Lower leg skin (tissue), 4 donors: ENCODE results near the gene TAS1R2. TPM values are rescaled to one million over a fixed set of nuclear protein-coding genes. Genes with fewer than 3 reads are reported as not detected.
A peak's percentile ranks its signal among the peaks of the same experiment; 100 is the strongest.

Experiments used
- DNase-seq, 2 donors: peaks; one replicate each; pipeline ENCODE4 v3.0.0-alpha.2; 2019; ENCODE audit warnings: low spot score in 2 of 2
- H3K4me3 ChIP-seq: fragments of 200-600 bp; sonication (generic); 2 replicates; pipeline ENCODE4 v1.5.1; 2017; ENCODE audit warnings: mild to moderate bottlenecking, low read depth; ENCODE audit not compliant: poor library complexity, severe bottlenecking
- CTCF ChIP-seq, 3 donors: fragments of 450-650 bp; IDR thresholded peaks; one replicate each; pipeline ENCODE4 v1.5.1; 2016; ENCODE audit warnings: antibody characterized with exemption in 3 of 3, mild to moderate bottlenecking in 3 of 3, moderate library complexity in 2 of 3
- POLR2A ChIP-seq, 2 donors: fragments of 450-650 bp; IDR thresholded peaks; one replicate each; pipeline ENCODE4 v1.6.1; 2016 to 2017; ENCODE audit warnings: antibody characterized with exemption in 2 of 2, mild to moderate bottlenecking in 1 of 2, moderate library complexity in 1 of 2
- WGBS, 2 donors: methylation state at CpG; one replicate each; pipeline ENCODE4 v1.1.5; 2018; 5-methylcytosine and 5-hydroxymethylcytosine counted together
- intact Hi-C: fragments of 100-400 bp; cut with DNase I; formaldehyde crosslinking; loops from one replicate; pipeline ENCODE4 v1.15.0; 2023; ENCODE audit warnings: low total_unique reads
- total RNA-seq, 4 donors: library from RNA; depleted of rRNA; stranded (reverse); fragments of >200 nt; gene quantifications; one replicate each; pipeline ENCODE4 v1.1.0, GENCODE V29; 2016

Gene TAS1R2
- total RNA-seq, 4 donors from 2014 or later: 0.38 TPM; not detected in 3

- TF ChIP-seq POLR2A (IDR thresholded peaks at IDR 0.05) (no peak), CTCF (IDR thresholded peaks at IDR 0.05) (no peak)
- WGBS, 2 donors: 51 to 61% methylated on average over 8 of the region's 8 CpGs
- H3K4me3 ChIP-seq: no peak overlapping the region
- intact Hi-C loops: loop anchor here (5.0 kb wide), 1 partner anchor 215 kb away; no protein-coding TSS in a partner anchor
- DNase-seq: no peak
Observed at GRCh38 chr1:18882486-18882885, 23.0 kb upstream of the TAS1R2 start.

- intact Hi-C loops: loop anchor here (5.0 kb wide), 1 partner anchor 215 kb away; no protein-coding TSS in a partner anchor
- 46 to 58% methylated on average over 21 to 24 of the region's 24 CpGs for WGBS, 2 donors
Observed at GRCh38 chr1:18881642-18882431, 22.4 kb upstream of the TAS1R2 start.

GRCh38 chr1:18881164-18881563 lies 21.7 kb upstream of the TAS1R2 start:
- intact Hi-C loops: loop anchor here (5.0 kb wide), 1 partner anchor 216 kb away; no protein-coding TSS in a partner anchor
- H3K4me3 ChIP-seq: no peak overlapping the region
- no peak for DNase-seq
- no peak for TF ChIP-seq POLR2A (IDR thresholded peaks at IDR 0.05)
- TF ChIP-seq CTCF (IDR thresholded peaks at IDR 0.05): no peak
- WGBS, 2 donors: 90 to 98% methylated on average over 2 of the region's 2 CpGs

More at GRCh38 chr1:18881642-18882431, 22.4 kb upstream of the TAS1R2 start:
- TF ChIP-seq POLR2A (IDR thresholded peaks at IDR 0.05): no peak
- no peak for TF ChIP-seq CTCF (IDR thresholded peaks at IDR 0.05)
- no peak overlapping the region for H3K4me3 ChIP-seq
- peak in 1 of 2 donors; percentile 53 for DNase-seq

DNA sequence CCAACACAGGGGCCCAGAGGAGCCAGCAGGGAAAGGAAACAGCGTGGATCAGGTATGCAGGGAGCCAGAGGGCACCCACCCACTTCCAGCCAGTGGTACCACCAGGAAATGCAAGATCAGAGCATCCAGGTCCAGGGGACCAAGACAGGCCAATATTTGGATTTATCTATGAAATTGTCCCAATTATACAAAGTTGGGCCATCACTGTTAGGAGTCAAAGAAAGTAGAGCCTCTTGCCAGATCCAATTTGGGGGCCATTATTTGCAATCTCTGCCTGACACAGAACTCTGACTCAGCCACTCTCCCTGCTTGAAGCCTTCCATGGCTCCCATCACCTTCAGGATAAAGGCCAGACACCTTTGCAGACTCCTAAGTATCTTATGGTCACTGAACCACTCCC lies 21.1 kb upstream of the TAS1R2 start:
- no peak overlapping the region for H3K4me3 ChIP-seq
- intact Hi-C loops: loop anchor here (5.0 kb wide), 1 partner anchor 217 kb away; no protein-coding TSS in a partner anchor
- TF ChIP-seq CTCF (IDR thresholded peaks at IDR 0.05) (no peak), POLR2A (IDR thresholded peaks at IDR 0.05) (no peak)
- 89 to 93% methylated on average over 1 of the region's 1 CpG for WGBS, 2 donors
- DNase-seq: no peak

DNA sequence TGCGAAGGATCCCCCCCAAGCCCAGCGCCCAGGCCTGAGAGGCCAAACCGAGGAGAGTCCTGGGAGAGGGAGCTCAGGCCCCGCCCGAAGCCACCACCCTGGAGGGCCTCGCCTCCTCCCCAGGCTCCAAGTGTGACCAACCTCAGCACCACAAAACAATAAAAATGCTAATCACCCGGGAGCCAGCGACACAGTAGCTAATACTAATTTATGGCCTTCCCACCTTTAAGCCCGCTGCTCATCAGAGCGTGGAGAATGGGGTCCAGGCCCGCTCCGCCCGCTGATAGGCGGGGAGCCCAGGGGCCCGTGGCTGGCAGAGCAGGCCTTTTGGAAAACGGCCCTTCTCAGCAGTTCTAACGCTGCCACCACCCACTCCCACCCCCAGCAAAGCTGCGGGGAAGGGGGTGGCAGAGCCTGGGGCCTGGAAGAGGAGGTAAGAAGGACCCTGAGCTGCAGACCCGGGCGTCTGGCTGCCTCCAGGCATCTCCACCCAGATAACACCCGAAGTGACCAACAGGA lies 20.4 kb upstream of the TAS1R2 start:
- no peak overlapping the region for H3K4me3 ChIP-seq
- no peak for TF ChIP-seq POLR2A (IDR thresholded peaks at IDR 0.05)
- no peak for TF ChIP-seq CTCF (IDR thresholded peaks at IDR 0.05)
- WGBS, 2 donors: 48 to 62% methylated on average over 20 of the region's 21 CpGs
- no peak for DNase-seq
- intact Hi-C loops: loop anchor here (5.0 kb wide), 1 partner anchor 217 kb away; no protein-coding TSS in a partner anchor
